HFF-Myc (cell line): ENCODE data around the gene CNTN1.

ENCODE experiments used
- DNase-seq: peaks from one replicate; pipeline ENCODE4 v3.0.0-alpha.2; 2011; ENCODE audit warnings: low read depth; ENCODE audit errors: extremely low read depth
- H3K4me3 ChIP-seq: replicated peaks from 2 replicates; pipeline ENCODE4 v1.5.1; 2011; ENCODE audit warnings: low read depth, mild to moderate bottlenecking, control low read depth, low read length
- TF ChIP-seq, protein P1 (sequence below): IDR thresholded peaks from 2 replicates; pipeline ENCODE4 v1.5.1; 2012; ENCODE audit warnings: mild to moderate bottlenecking, low read depth, low read length, control low read depth; ENCODE audit errors: missing control alignments

CNTN1 gene

DNA sequence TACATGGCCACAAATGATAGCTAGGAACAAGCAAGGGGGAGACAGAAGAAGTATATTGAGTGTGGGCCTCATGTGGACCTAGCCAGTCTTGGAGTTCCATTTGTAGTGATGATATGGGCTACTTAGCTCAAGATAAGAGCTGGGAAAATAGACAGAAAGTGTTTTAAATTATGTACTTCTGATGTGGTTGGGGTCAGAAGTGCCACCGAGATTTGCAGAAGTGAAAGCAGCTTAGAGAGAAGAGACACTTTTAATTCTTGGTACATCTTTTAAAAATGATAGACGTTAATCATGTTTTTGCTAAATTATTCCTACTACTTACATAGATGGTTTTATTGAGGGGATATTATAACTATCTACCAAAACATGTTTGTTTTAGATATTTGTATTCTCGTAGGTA lies 297.5 kb downstream of the CNTN1 start:
- H3K4me3 ChIP-seq, result no peak overlapping the region
- TF ChIP-seq, protein P1, sequence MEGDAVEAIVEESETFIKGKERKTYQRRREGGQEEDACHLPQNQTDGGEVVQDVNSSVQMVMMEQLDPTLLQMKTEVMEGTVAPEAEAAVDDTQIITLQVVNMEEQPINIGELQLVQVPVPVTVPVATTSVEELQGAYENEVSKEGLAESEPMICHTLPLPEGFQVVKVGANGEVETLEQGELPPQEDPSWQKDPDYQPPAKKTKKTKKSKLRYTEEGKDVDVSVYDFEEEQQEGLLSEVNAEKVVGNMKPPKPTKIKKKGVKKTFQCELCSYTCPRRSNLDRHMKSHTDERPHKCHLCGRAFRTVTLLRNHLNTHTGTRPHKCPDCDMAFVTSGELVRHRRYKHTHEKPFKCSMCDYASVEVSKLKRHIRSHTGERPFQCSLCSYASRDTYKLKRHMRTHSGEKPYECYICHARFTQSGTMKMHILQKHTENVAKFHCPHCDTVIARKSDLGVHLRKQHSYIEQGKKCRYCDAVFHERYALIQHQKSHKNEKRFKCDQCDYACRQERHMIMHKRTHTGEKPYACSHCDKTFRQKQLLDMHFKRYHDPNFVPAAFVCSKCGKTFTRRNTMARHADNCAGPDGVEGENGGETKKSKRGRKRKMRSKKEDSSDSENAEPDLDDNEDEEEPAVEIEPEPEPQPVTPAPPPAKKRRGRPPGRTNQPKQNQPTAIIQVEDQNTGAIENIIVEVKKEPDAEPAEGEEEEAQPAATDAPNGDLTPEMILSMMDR, result no peak
- DNase-seq, result no peak

DNA sequence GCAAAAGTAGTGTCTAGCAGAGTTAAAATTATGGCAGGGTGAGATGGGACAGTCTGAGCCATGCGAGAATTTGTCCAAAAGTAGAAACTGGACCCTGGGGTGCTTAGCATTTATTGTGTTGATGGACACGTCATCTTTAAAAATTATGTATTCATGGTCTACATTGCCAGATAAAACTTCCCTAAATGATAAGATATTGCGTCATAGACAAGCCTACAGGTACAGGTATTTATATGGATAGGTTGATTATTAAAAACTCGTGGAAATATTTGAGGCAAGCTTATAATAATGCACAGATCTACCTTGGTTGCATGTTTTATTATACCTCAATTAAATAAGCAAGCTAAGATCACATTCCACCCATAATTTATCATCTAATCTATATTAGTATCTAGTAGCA lies 299.9 kb downstream of the CNTN1 start:
- no peak overlapping the region for H3K4me3 ChIP-seq

GRCh38 chr12:40992674-40993073 lies 300.4 kb downstream of the CNTN1 start:
- H3K4me3 ChIP-seq, result no peak overlapping the region
- DNase-seq, result no peak
- TF ChIP-seq, protein P1, result no peak

More for the DNA sequence above, 299.9 kb downstream of the CNTN1 start:
- TF ChIP-seq, protein P1, result no peak
- DNase-seq, result no peak

- no peak for DNase-seq
- no peak overlapping the region for H3K4me3 ChIP-seq
Observed at GRCh38 chr12:40993158-40993557, 300.9 kb downstream of the CNTN1 start.

DNA sequence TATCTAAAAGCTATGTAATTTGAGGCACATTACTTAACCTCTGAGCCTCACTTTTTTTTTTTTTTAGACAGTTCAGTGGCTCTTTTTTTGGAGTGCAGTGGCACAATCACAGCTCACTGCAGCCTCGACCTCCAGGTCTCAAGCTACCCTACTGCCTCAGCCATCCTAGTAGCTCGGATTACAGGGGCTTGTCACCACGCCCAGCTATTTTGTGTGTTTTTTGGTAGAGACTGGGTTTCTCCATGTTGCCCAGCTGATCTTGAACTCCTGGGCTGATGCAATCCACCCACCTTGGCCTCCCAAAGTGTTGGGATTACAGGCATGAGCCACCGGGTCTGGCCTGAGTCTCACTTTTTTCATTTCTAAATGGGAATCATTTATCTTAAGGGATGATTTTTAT lies 303.9 kb downstream of the CNTN1 start:
- DNase-seq, result no peak
- TF ChIP-seq, protein P1, result no peak
- no peak overlapping the region for H3K4me3 ChIP-seq

More at GRCh38 chr12:40993158-40993557, 300.9 kb downstream of the CNTN1 start:
- TF ChIP-seq, protein P1, result no peak

DNA sequence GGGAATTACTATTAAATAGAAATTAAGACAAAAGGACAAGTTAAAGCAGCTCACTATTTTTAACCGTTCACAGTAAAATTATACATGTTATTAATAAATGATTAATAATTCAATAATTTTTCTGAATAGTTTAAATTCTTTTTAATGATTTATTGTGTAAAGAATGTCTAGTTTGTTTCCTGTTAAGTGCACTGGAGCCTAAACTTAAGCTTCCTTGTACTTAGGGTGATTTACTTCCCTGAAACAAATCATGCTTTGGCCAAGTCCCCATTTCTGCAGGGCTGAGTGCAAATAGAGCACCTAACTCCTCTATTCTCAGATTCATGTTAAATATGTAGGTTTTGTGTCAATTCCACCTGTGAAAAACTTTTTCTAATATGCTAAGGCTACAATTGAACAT lies 307.0 kb downstream of the CNTN1 start:
- H3K4me3 ChIP-seq, result no peak overlapping the region
- TF ChIP-seq, protein P1, result no peak
- DNase-seq, result no peak

DNA sequence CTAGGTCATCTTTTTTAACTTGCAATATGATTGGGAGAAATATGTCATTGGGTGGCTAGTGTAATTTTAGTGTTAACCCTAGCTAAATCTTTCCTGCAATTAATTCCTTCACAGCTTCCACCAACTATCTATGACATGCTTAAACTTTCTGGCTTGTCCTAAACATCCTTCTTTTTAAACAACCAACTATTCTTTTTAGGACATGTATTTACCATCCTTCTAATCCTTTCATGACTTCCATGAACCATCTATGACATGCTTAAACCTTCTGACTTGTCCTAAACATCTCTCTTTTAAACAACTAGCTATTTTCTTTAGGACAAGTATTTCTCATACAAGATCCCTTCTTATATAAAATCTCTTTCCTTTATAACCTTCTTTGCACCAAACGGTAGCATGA lies 316.2 kb downstream of the CNTN1 start:
- no peak overlapping the region for H3K4me3 ChIP-seq
- no peak for DNase-seq
- TF ChIP-seq, protein P1, result no peak
